ENCODE measurements around the gene GRAMD1A.

Gene GRAMD1A

DNA sequence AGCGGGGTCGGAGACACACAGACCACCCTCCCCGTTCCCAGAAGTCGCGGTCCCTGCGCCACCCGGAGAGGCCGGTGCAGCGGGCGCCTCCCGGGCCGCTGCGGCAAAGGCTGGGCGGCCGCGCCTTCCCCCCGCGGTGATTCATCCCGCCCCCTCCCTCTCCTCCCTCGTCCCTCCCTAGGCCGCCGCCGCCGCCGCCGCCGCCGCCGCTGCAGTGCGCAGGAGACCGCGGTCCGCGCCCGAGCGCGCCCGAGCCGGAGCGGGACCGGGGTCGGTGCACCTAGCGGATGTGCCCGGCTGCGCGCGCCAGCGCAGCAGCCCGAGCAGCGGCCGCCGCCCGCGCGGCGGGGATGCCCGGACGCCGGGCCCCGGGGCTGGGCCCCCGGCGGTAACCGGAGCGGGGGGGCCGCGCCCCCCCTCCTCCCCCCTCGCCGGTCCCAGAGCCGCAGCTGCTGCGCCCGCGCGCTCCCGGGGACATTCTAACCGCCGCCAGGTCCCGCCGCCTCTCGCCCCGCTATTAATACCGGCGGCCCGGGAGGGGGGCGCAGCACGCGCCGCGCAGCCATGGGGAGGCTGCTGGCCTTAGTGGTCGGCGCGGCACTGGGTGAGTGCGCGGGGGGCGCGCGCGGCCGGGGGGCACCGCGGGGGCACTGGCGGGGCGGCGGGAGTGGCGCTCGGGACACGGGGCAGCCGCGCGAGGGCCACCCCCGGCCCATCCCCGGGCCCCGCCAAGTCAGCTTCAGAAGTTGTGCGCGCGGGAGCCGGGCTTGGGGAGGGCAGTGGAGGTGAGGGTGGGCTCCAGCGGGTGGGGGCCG, 30.3 kb downstream of the GRAMD1A start, which contains the start of gene SCN1B:
Gene SCN1B, plus strand, starts transcription at position 214 of the 815 bp plus-strand sequence. Its CDS starts 351 bp downstream, at position 565.
- Histone ChIP-seq H3K9me2 (replicated peaks; ENCODE audit: control insufficient read depth, low read length) (no peaks in the 10 kb centered on the region), H3F3A (ENCODE audit: control insufficient read depth, insufficient read depth) (0 out of 2 replicates have a peak, but pooled peaks cover 3% of the 10 kb centered on the region), H3K27me3 (ENCODE audit: control insufficient read depth, low read length) (peaks cover 28% of the 10 kb centered on the region), H3K27ac (ENCODE audit: low read depth, low read length) (no peak within 1 kb of the TSS), H3K4me3 (ENCODE audit: low read length) (no peak within 1 kb of the TSS), H3K36me3 (ENCODE audit: control insufficient read depth, low read length) (peaks cover 29% of the 10 kb centered on the region), H3K79me2 (ENCODE audit: control insufficient read depth, low read length) (no peaks in the 10 kb centered on the region), H3K9me3 (ENCODE audit: control insufficient read depth, insufficient read depth, low read length) (no peaks in the 10 kb centered on the region), H3K4me2 (ENCODE audit: low read length) (peak within 1 kb of the TSS; percentile 36; the same call in 1 of the 2 replicates), H4K20me1 (ENCODE audit: control insufficient read depth, insufficient read depth, low read depth, low read length) (0 out of 2 replicates have a peak, but pooled peaks cover 3% of the 10 kb centered on the region), H3K4me1 (ENCODE audit: control insufficient read depth, low read length) (peaks cover 3% of the 10 kb centered on the region; the same call in 1 of the 2 replicates)
- TF ChIP-seq EZH2phosphoT487 (IDR thresholded peaks at IDR 0.05; ENCODE audit: borderline replicate concordance, low read length): no peak
- TF ChIP-seq, protein P1, sequence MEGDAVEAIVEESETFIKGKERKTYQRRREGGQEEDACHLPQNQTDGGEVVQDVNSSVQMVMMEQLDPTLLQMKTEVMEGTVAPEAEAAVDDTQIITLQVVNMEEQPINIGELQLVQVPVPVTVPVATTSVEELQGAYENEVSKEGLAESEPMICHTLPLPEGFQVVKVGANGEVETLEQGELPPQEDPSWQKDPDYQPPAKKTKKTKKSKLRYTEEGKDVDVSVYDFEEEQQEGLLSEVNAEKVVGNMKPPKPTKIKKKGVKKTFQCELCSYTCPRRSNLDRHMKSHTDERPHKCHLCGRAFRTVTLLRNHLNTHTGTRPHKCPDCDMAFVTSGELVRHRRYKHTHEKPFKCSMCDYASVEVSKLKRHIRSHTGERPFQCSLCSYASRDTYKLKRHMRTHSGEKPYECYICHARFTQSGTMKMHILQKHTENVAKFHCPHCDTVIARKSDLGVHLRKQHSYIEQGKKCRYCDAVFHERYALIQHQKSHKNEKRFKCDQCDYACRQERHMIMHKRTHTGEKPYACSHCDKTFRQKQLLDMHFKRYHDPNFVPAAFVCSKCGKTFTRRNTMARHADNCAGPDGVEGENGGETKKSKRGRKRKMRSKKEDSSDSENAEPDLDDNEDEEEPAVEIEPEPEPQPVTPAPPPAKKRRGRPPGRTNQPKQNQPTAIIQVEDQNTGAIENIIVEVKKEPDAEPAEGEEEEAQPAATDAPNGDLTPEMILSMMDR (IDR thresholded peaks at IDR 0.05; ENCODE audit: low read depth, low read length, poor library complexity, severe bottlenecking): no peak

DNA sequence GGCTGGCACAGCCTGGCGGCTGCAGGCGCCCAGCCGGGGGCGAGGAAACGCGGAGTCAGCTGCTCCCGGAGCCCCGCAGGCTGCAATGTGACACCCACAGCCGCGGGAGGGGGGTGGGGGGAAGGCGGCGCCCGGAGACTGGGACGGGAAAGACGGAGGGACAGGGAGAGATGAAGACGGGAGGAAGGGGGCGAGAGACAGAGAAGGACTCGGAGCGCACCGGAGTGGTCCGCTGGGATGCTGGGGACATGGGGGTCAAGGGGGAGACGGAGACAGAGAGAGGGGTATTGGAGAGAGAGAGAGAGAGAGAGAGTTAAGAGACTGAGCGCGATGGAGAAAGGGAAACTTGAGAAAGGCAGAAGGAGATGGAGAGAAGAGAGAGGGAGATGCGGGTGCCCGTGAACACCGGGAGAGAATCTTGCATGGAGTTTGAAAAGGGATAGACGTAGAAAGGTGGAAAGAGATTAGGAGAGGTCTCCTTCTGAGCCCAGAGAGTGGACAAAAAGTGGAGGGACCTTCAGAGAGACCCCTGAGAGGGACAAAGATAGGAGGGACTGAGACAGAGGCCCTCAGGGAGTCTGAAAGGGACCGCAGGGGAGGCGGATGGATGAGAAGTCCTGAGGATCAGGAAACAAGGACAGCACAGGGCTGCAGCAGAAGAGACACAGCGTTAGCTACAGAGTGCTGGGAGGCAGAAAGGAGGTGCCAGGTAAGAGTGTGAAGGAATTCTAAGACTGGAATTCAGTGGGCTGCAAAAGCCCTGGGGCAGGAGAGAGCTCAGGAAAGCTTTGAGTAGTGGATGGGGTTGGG, 31.2 kb downstream of the GRAMD1A start:
- Histone ChIP-seq H3K4me3 (ENCODE audit: low read length) (no peak overlapping the region), H4K20me1 (ENCODE audit: control insufficient read depth, insufficient read depth, low read depth, low read length) (0 out of 2 replicates have a peak, but pooled peaks cover 3% of the 10 kb centered on the region), H3K36me3 (ENCODE audit: control insufficient read depth, low read length) (peaks cover 21% of the 10 kb centered on the region), H3K9me3 (ENCODE audit: control insufficient read depth, insufficient read depth, low read length) (no peaks in the 10 kb centered on the region), H3K79me2 (ENCODE audit: control insufficient read depth, low read length) (no peaks in the 10 kb centered on the region), H3K4me2 (ENCODE audit: low read length) (no peak overlapping the region), H3K4me1 (ENCODE audit: control insufficient read depth, low read length) (peaks cover 3% of the 10 kb centered on the region; the same call in 1 of the 2 replicates), H3K27me3 (ENCODE audit: control insufficient read depth, low read length) (peaks cover 28% of the 10 kb centered on the region), H3K9me2 (replicated peaks; ENCODE audit: control insufficient read depth, low read length) (no peaks in the 10 kb centered on the region), H3K27ac (ENCODE audit: low read depth, low read length) (no peak overlapping the region), H3F3A (ENCODE audit: control insufficient read depth, insufficient read depth) (0 out of 2 replicates have a peak, but pooled peaks cover 3% of the 10 kb centered on the region)
- 0 out of 2 replicates have a peak, but pooled peaks have one; percentile 92 for TF ChIP-seq EZH2phosphoT487 (IDR thresholded peaks at IDR 0.05; ENCODE audit: borderline replicate concordance, low read length)
- TF ChIP-seq, protein P1 (IDR thresholded peaks at IDR 0.05; ENCODE audit: low read depth, low read length, poor library complexity, severe bottlenecking): no peak

DNA sequence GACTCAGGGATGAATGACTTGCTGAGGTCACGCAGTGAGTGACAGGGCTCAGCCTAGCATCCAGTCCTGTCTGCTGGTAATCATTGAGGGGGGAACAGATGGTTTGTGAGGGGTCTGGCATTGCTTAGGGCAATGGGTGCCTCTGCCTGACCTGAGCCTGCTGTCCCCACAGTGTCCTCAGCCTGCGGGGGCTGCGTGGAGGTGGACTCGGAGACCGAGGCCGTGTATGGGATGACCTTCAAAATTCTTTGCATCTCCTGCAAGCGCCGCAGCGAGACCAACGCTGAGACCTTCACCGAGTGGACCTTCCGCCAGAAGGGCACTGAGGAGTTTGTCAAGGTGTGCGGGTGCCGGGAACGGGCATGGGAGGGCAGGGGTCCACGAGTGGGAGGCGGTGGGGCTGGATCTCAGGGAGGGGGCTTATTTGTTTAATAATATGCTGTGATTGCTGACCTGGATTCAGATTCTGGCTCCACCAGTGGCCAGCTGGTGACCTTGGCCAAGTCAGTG, 32.3 kb downstream of the GRAMD1A start:
- H3K4me2 ChIP-seq (ENCODE audit: low read length): no peak overlapping the region
- no peak overlapping the region for H3K27ac ChIP-seq (ENCODE audit: low read depth, low read length)
- H3K4me1 ChIP-seq (ENCODE audit: control insufficient read depth, low read length): peaks cover 3% of the 10 kb centered on the region; the same call in 1 of the 2 replicates
- H3F3A ChIP-seq (ENCODE audit: control insufficient read depth, insufficient read depth): 0 out of 2 replicates have a peak, but pooled peaks cover 3% of the 10 kb centered on the region
- peaks cover 28% of the 10 kb centered on the region for H3K27me3 ChIP-seq (ENCODE audit: control insufficient read depth, low read length)
- no peaks in the 10 kb centered on the region for H3K79me2 ChIP-seq (ENCODE audit: control insufficient read depth, low read length)
- 0 out of 2 replicates have a peak, but pooled peaks cover 3% of the 10 kb centered on the region for H4K20me1 ChIP-seq (ENCODE audit: control insufficient read depth, insufficient read depth, low read depth, low read length)
- no peaks in the 10 kb centered on the region for H3K9me3 ChIP-seq (ENCODE audit: control insufficient read depth, insufficient read depth, low read length)
- H3K9me2 ChIP-seq (replicated peaks; ENCODE audit: control insufficient read depth, low read length): no peaks in the 10 kb centered on the region
- H3K4me3 ChIP-seq (ENCODE audit: low read length): no peak overlapping the region
- TF ChIP-seq, protein P1 (IDR thresholded peaks at IDR 0.05; ENCODE audit: low read depth, low read length, poor library complexity, severe bottlenecking): no peak
- TF ChIP-seq EZH2phosphoT487 (IDR thresholded peaks at IDR 0.05; ENCODE audit: borderline replicate concordance, low read length): no peak
- peaks cover 10% of the 10 kb centered on the region for H3K36me3 ChIP-seq (ENCODE audit: control insufficient read depth, low read length)
